ENCODE results near the gene SH3PXD2A. TPM values are rescaled to one million over a fixed set of nuclear protein-coding genes. Genes with fewer than 3 reads are reported as not detected.

The SH3PXD2A gene
- total RNA-seq, 1 experiment from 2014 or later: 4.5 TPM

GRCh38 chr10:103605359-103606096 is 249.8 kb downstream of the SH3PXD2A start:
- no peak overlapping the region for H3K27ac Mint-ChIP-seq
- no peaks in the 10 kb centered on the region for H3K4me1 Mint-ChIP-seq
- peaks cover 5 to 18% of the 10 kb centered on the region in 2 experiments for H3K9me3 Mint-ChIP-seq
- Histone ChIP-seq H3K9ac (ENCODE audit: extremely low read depth, insufficient read length, low read length) (no peak overlapping the region), H3T11ph (ENCODE audit: low read length) (no peak overlapping the region), H3K79me2 (ENCODE audit: insufficient read depth, low read length) (no peaks in the 10 kb centered on the region), H2BK12ac (ENCODE audit: insufficient read length, low read depth, low read length) (no peak overlapping the region), H2AFZ (ENCODE audit: low read length) (no peak overlapping the region), H3K56ac (ENCODE audit: insufficient read length, low read depth, low read length) (no peak overlapping the region), H3K27ac (ENCODE audit: insufficient read length, low read depth, low read length) (no peak overlapping the region), H4K20me1 (ENCODE audit: control insufficient read depth, insufficient read depth, insufficient read length) (no peaks in the 10 kb centered on the region), H2BK120ac (ENCODE audit: low read depth, low read length, poor library complexity, severe bottlenecking) (no peak overlapping the region), H4K5ac (ENCODE audit: insufficient read length, low read depth, low read length) (no peak overlapping the region), H3K79me1 (ENCODE audit: insufficient read depth, low read depth, low read length, poor library complexity, severe bottlenecking) (no peaks in the 10 kb centered on the region), H3K4me2 (ENCODE audit: insufficient read depth, insufficient read length, low read length) (no peak overlapping the region), H3K4ac (ENCODE audit: low read depth, low read length) (no peak overlapping the region), H2BK5ac (ENCODE audit: insufficient read length, low read length) (no peak overlapping the region), H3K23me2 (ENCODE audit: insufficient read length, low read depth, low read length, poor library complexity, severe bottlenecking) (no peaks in the 10 kb centered on the region), H2AK5ac (ENCODE audit: insufficient read length, low read length) (no peak overlapping the region), H4K8ac (replicated peaks; ENCODE audit: insufficient read length, low read depth, low read length) (no peak overlapping the region), H3K4me1 (ENCODE audit: insufficient read depth, low read length) (no peaks in the 10 kb centered on the region), H3K27me3 (ENCODE audit: insufficient read depth, low read length) (no peaks in the 10 kb centered on the region), H2BK15ac (ENCODE audit: low read depth, low read length) (no peak overlapping the region), H2BK20ac (ENCODE audit: low read depth, low read length, poor library complexity, severe bottlenecking) (no peak overlapping the region), H3K14ac (ENCODE audit: insufficient read depth, low read length) (no peak overlapping the region), H3K9me3 (ENCODE audit: control insufficient read depth, low read depth, low read length) (no peaks in the 10 kb centered on the region), H3K18ac (ENCODE audit: insufficient read length, low read depth, low read length) (no peak overlapping the region), H3K23ac (ENCODE audit: insufficient read length, low read depth, low read length) (no peak overlapping the region), H4K91ac (ENCODE audit: insufficient read length, low read depth, low read length) (no peak overlapping the region)
- peak; percentile 73 for TF ChIP-seq CTCF (conservative IDR thresholded peaks at IDR 0.05)
- no peak overlapping the region for H3K4me3 Mint-ChIP-seq
- peaks cover 9 to 31% (median 11%) of the 10 kb centered on the region in 3 experiments for H3K36me3 Mint-ChIP-seq (ENCODE audit: insufficient read depth in 1 of 3, low read depth in 3 of 3)
- peak; percentile 67 for DNase-seq
- no CpG with 5 or more reads among the region's 12 CpGs for WGBS (ENCODE audit: extremely low coverage, insufficient read length, low lambda C conversion rate)
- no peaks in the 10 kb centered on the region for H3K27me3 Mint-ChIP-seq (ENCODE audit: low read depth)

Measured in H9 (cell line).